ENCODE measurements around the gene NFIX. TPM values are rescaled to one million over a fixed set of nuclear protein-coding genes. Genes with fewer than 3 reads are reported as not detected.

NFIX gene
- total RNA-seq, 1 donor from 2014 or later, result 6.7 TPM

DNA sequence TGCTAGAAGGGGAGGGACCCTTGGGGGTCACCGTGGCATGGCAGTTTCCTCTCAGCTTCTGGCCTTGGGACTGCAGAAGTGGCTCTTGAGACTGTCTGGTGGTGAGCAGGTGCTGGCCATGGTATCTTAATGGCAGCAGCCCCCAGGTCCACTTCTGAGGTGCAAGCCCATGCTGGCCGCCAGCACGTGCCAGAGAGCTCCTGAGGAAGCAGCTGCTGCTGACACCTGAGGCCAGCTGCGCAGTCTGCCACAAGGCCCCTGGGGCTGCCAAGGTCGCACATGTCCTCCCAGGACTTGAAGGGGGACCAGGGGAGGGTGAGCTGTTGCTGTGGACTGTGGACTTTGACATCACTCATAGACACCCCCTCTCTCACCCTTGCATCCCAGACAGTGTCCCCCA, 48.0 kb downstream of the NFIX start:
- no peaks in the 10 kb centered on the region for H3K27me3 ChIP-seq (ENCODE audit: control insufficient read depth, insufficient read depth, low read length)
- no peaks in the 10 kb centered on the region for H3K36me3 ChIP-seq (ENCODE audit: control insufficient read depth, insufficient read depth, low read length)
- TF ChIP-seq, protein P1, sequence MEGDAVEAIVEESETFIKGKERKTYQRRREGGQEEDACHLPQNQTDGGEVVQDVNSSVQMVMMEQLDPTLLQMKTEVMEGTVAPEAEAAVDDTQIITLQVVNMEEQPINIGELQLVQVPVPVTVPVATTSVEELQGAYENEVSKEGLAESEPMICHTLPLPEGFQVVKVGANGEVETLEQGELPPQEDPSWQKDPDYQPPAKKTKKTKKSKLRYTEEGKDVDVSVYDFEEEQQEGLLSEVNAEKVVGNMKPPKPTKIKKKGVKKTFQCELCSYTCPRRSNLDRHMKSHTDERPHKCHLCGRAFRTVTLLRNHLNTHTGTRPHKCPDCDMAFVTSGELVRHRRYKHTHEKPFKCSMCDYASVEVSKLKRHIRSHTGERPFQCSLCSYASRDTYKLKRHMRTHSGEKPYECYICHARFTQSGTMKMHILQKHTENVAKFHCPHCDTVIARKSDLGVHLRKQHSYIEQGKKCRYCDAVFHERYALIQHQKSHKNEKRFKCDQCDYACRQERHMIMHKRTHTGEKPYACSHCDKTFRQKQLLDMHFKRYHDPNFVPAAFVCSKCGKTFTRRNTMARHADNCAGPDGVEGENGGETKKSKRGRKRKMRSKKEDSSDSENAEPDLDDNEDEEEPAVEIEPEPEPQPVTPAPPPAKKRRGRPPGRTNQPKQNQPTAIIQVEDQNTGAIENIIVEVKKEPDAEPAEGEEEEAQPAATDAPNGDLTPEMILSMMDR (IDR thresholded peaks at IDR 0.05; ENCODE audit: insufficient read depth, low read length, poor library complexity, severe bottlenecking), result no peak

GRCh38 chr19:13044231-13044836, 49.1 kb downstream of the NFIX start:
- no peak overlapping the region for H3K4me3 ChIP-seq (ENCODE audit: low read depth, low read length)
- no peaks in the 10 kb centered on the region for H3K36me3 ChIP-seq (ENCODE audit: control insufficient read depth, insufficient read depth, low read length)
- DNase-seq (ENCODE audit: low read depth), result no peak
- TF ChIP-seq, protein P1 (IDR thresholded peaks at IDR 0.05; ENCODE audit: insufficient read depth, low read length, poor library complexity, severe bottlenecking), result no peak
- no peaks in the 10 kb centered on the region for H3K27me3 ChIP-seq (ENCODE audit: control insufficient read depth, insufficient read depth, low read length)

More for the DNA sequence above, 48.0 kb downstream of the NFIX start:
- DNase-seq (ENCODE audit: low read depth), result no peak
- H3K4me3 ChIP-seq (ENCODE audit: low read depth, low read length), result no peak overlapping the region

- no peaks in the 10 kb centered on the region for H3K27me3 ChIP-seq (ENCODE audit: control insufficient read depth, insufficient read depth, low read length)
- no peaks in the 10 kb centered on the region for H3K36me3 ChIP-seq (ENCODE audit: control insufficient read depth, insufficient read depth, low read length)
- H3K4me3 ChIP-seq (ENCODE audit: low read depth, low read length), result no peak overlapping the region
- TF ChIP-seq, protein P1 (IDR thresholded peaks at IDR 0.05; ENCODE audit: insufficient read depth, low read length, poor library complexity, severe bottlenecking), result no peak
- no peak for DNase-seq (ENCODE audit: low read depth)
Measured at GRCh38 chr19:13045812-13046211, 50.5 kb downstream of the NFIX start.

DNA sequence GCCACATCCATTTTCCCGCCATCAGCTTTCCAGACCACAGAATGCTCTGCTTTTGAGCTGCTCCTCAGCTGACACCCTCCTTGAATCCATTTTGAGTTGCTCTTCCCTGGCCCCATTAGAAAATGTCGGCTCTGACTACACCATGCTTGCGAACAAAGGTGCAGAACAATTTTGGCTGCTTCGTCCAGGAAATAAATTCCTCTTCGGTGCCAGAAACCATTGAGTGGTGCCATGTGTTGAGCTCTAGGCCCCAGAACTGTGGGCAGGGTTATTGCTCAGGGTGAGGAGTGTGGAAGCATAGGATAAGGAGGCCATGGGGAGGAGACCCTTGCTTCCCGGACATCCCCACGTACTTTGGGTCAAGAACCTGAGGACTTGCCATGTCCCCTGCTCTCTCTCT, 52.1 kb downstream of the NFIX start:
- TF ChIP-seq, protein P1 (IDR thresholded peaks at IDR 0.05; ENCODE audit: insufficient read depth, low read length, poor library complexity, severe bottlenecking), result no peak
- DNase-seq (ENCODE audit: low read depth), result no peak
- Histone ChIP-seq H3K4me3 (ENCODE audit: low read depth, low read length) (no peak overlapping the region), H3K27me3 (ENCODE audit: control insufficient read depth, insufficient read depth, low read length) (no peaks in the 10 kb centered on the region), H3K36me3 (ENCODE audit: control insufficient read depth, insufficient read depth, low read length) (no peaks in the 10 kb centered on the region)

- no peaks in the 10 kb centered on the region for H3K27me3 ChIP-seq (ENCODE audit: control insufficient read depth, insufficient read depth, low read length)
- DNase-seq (ENCODE audit: low read depth), result no peak
- H3K4me3 ChIP-seq (ENCODE audit: low read depth, low read length), result no peak overlapping the region
- H3K36me3 ChIP-seq (ENCODE audit: control insufficient read depth, insufficient read depth, low read length), result no peaks in the 10 kb centered on the region
- TF ChIP-seq, protein P1 (IDR thresholded peaks at IDR 0.05; ENCODE audit: insufficient read depth, low read length, poor library complexity, severe bottlenecking), result no peak
Measured at GRCh38 chr19:13050274-13050673, 55.0 kb downstream of the NFIX start.

- TF ChIP-seq, protein P1 (IDR thresholded peaks at IDR 0.05; ENCODE audit: insufficient read depth, low read length, poor library complexity, severe bottlenecking), result no peak
- H3K27me3 ChIP-seq (ENCODE audit: control insufficient read depth, insufficient read depth, low read length), result no peaks in the 10 kb centered on the region
- no peak for DNase-seq (ENCODE audit: low read depth)
- no peaks in the 10 kb centered on the region for H3K36me3 ChIP-seq (ENCODE audit: control insufficient read depth, insufficient read depth, low read length)
- no peak overlapping the region for H3K4me3 ChIP-seq (ENCODE audit: low read depth, low read length)
Measured at GRCh38 chr19:13051557-13052165, 56.4 kb downstream of the NFIX start.
